Kidney (tissue), 14 donors: ENCODE data around the gene NIPA2. TPM values are rescaled to one million over a fixed set of nuclear protein-coding genes. Genes with fewer than 3 reads are reported as not detected.

Experiments used
- DNase-seq, 5 donors: peaks; one replicate each; pipeline ENCODE4 v3.0.0-alpha.2; 2013 to 2020
- FAIRE-seq: peaks from 2 replicates; lab custom pipeline; 2012; peaks lifted over from hg19 to GRCh38; lab: Jason Lieb, UNC
- H3K27ac ChIP-seq, 2 donors: one replicate each; pipeline ENCODE4 v1.7.0; 2013; ENCODE audit warnings: low read depth in 2 of 2, low read length in 2 of 2, inconsistent platforms in 1 of 2
- H3K27me3 ChIP-seq: one replicate; pipeline ENCODE4 v1.7.1; 2013; ENCODE audit warnings: low read length, inconsistent platforms; ENCODE audit not compliant: control insufficient read depth, insufficient read depth
- H3K36me3 ChIP-seq, 3 donors: one replicate each; pipeline versions ENCODE4 v1.7.0 to v1.7.1; 2013; ENCODE audit warnings: low read length in 3 of 3, control low read depth in 1 of 3, inconsistent platforms in 1 of 3; ENCODE audit not compliant: insufficient read depth in 3 of 3, control insufficient read depth in 2 of 3
- H3K4me1 ChIP-seq, 3 donors: one replicate each; pipeline versions ENCODE4 v1.7.0 to v1.7.1; 2013; ENCODE audit warnings: low read length in 3 of 3, inconsistent platforms in 1 of 3, low read depth in 1 of 3; ENCODE audit not compliant: control insufficient read depth in 2 of 3, insufficient read depth in 2 of 3
- H3K4me3 ChIP-seq, 3 donors: one replicate each; pipeline versions ENCODE4 v1.7.0 to v1.8.1; 2013; ENCODE audit warnings: low read length in 3 of 3, control low read depth in 1 of 3, inconsistent platforms in 1 of 3
- H3K9ac ChIP-seq, 3 donors: one replicate each; pipeline versions ENCODE4 v1.7.0 to v1.7.1; 2013; ENCODE audit warnings: low read length in 3 of 3, control low read depth in 1 of 3, inconsistent platforms in 1 of 3
- H3K9me3 ChIP-seq, 3 donors: one replicate each; pipeline versions ENCODE4 v1.7.0 to v1.7.1; 2013; ENCODE audit warnings: low read length in 3 of 3, control low read depth in 1 of 3, inconsistent platforms in 1 of 3; ENCODE audit not compliant: control insufficient read depth in 2 of 3, insufficient read depth in 1 of 3
- CTCF ChIP-seq: IDR thresholded peaks from 3 replicates; pipeline ENCODE4 v1.5.1; 2012; ENCODE audit warnings: mild to moderate bottlenecking, moderate library complexity, borderline replicate concordance; ENCODE audit not compliant: insufficient read depth; ENCODE audit errors: extremely low read depth
- intact Hi-C: fragments of 100-400 bp; cut with DNase I; formaldehyde crosslinking; loops from one replicate; pipeline ENCODE4 v1.11.1; 2022
- polyA plus RNA-seq: library from polyadenylated mRNA; stranded (reverse); fragments of 350-450 nt; fragmentation: Illumina TruSeq; extraction: RNeasy Lipid Tissue Mini Kit (QIAGEN cat#74804); gene quantifications from one replicate; pipeline ENCODE4 v1.2.3, GENCODE V29; 2014; ENCODE audit warnings: low read depth, low replicate concordance; ENCODE audit not compliant: insufficient read depth
- total RNA-seq: library from RNA; stranded (reverse); fragmentation: NEBNext Ultra II Directional; extraction: Animal tissue kit (Norgen Biotek cat#: 25700); gene quantifications from one replicate; pipeline ENCODE4 v1.2.1, GENCODE V29; 2021
- donor health status: control.
- donor health status: control.
- donor health status: control.
- donor health status: control.
- donor health status: control.
- donor health status: DM: yes; HTN: yes; CAD: no.
- donor health status: Normal renal cell carcinoma (clear cell type).

Gene NIPA2
- total and polyA plus RNA-seq, 2 donors from 2014 or later, result 30.0 to 48.5 TPM

DNA sequence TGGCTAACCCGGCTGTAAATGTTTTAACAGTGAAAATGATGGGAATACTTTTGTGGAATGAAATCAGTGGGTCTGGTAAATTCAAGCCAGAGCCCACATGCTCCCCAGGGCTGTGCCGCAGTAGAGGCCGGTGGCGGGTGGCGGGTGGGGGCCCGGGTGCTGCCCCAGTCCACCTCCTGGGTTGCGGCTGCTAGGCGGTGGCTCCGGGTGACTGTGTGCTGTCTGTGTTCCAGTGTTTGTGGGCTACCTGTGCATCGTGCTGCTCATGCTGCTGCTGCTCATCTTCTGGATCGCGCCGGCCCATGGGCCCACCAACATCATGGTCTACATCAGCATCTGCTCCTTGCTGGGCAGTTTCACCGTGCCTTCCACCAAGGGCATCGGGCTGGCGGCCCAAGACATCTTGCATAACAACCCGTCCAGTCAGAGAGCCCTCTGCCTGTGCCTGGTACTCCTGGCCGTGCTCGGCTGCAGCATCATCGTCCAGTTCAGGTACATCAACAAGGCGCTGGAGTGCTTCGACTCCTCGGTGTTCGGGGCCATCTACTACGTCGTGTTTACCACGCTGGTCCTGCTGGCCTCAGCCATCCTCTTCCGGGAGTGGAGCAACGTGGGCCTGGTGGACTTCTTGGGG lies 14.9 kb upstream of the NIPA2 start:
- Histone ChIP-seq H3K9ac (no peak overlapping the region), H3K27me3 (no peaks in the 10 kb centered on the region), H3K27ac (no peak overlapping the region), H3K9me3 (no peaks in the 10 kb centered on the region), H3K4me1 (no peaks in the 10 kb centered on the region), H3K36me3 (peaks cover 0 to 18% (median 13%) of the 10 kb centered on the region in 3 donors), H3K4me3 (no peak overlapping the region)
- no peak for TF ChIP-seq CTCF
- intact Hi-C loops, result no loop called here
- no peak for DNase-seq
- FAIRE-seq, result no peak

- DNase-seq (no peak), FAIRE-seq (no peak)
- H3K9me3 ChIP-seq, result no peaks in the 10 kb centered on the region
- H3K36me3 ChIP-seq, result peaks cover 0 to 15% (median 7%) of the 10 kb centered on the region in 3 donors
- H3K4me1 ChIP-seq, result no peaks in the 10 kb centered on the region
- TF ChIP-seq CTCF, result no peak
- no peak overlapping the region for H3K9ac ChIP-seq
- H3K4me3 ChIP-seq, result no peak overlapping the region
- H3K27ac ChIP-seq, result no peak overlapping the region
- intact Hi-C loops, result no loop called here
- no peaks in the 10 kb centered on the region for H3K27me3 ChIP-seq
Measured at GRCh38 chr15:22827125-22827524, 11.3 kb upstream of the NIPA2 start.

GRCh38 chr15:22831473-22831872 lies 7.0 kb upstream of the NIPA2 start:
- DNase-seq (peak in 1 of 5 donors; percentile 28), FAIRE-seq (no peak)
- TF ChIP-seq CTCF, result no peak
- H3K27me3 ChIP-seq, result no peaks in the 10 kb centered on the region
- no peaks in the 10 kb centered on the region for H3K9me3 ChIP-seq
- H3K9ac ChIP-seq, result no peak overlapping the region
- no peak overlapping the region for H3K27ac ChIP-seq
- peaks cover 0 to 4% (median 0%) of the 10 kb centered on the region in 3 donors for H3K36me3 ChIP-seq
- no peaks in the 10 kb centered on the region for H3K4me1 ChIP-seq
- H3K4me3 ChIP-seq, result no peak overlapping the region
- intact Hi-C loops, result no loop called here
